Measurements from ENCODE around the gene GIMAP8. TPM values are rescaled to one million over a fixed set of nuclear protein-coding genes. Genes with fewer than 3 reads are reported as not detected.
"Not testable (repeated sequence)": the region's sequence is repeated elsewhere in the genome, so short reads cannot be mapped to it uniquely, and the experiment has no call there.

Gene GIMAP8
- total and polyA plus RNA-seq, 2 donors, result 14.3 to 15.2 TPM

DNA sequence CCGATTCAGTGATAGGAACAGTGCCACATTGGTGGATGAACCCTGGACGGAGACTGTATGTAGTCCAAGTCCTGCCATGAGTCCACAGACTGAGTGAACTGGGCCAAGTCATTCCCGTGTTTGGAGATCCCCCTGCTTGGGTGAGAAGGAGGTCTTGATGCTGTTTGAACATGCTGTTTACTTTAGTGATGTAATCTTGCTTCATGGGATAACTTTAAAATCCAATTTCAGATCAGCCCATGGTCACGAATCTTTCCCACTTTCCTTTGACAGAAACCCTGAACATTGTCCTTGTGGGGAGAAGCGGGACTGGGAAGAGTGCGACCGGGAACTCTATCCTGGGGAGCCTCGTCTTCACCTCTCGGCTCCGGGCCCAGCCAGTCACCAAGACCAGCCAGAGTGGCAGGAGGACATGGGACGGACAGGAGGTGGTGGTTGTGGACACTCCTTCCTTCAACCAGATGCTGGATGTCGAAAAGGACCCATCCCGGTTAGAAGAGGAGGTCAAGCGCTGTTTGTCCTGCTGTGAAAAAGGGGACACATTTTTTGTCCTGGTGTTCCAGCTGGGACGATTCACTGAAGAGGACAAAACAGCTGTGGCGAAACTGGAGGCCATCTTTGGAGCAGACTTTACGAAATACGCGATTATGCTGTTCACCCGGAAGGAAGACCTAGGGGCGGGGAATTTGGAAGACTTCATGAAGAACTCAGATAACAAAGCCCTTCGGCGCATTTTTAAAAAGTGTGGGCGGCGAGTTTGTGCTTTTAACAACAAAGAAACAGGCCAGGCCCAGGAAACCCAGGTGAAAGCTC is 26.6 kb downstream of the GIMAP8 start:
- Histone ChIP-seq H3K4me3 (ENCODE audit: low read depth, low read length) (no peak overlapping the region), H3K36me3 (ENCODE audit: insufficient read depth) (no peaks in the 10 kb centered on the region), H3K27ac (ENCODE audit: low read depth) (no peak overlapping the region), H3K4me1 (ENCODE audit: insufficient read depth) (no peaks in the 10 kb centered on the region)
- DNase-seq (ENCODE audit: extremely low spot score), result no peak
- 87% methylated on average over 25 of the region's 25 CpGs for WGBS

DNA sequence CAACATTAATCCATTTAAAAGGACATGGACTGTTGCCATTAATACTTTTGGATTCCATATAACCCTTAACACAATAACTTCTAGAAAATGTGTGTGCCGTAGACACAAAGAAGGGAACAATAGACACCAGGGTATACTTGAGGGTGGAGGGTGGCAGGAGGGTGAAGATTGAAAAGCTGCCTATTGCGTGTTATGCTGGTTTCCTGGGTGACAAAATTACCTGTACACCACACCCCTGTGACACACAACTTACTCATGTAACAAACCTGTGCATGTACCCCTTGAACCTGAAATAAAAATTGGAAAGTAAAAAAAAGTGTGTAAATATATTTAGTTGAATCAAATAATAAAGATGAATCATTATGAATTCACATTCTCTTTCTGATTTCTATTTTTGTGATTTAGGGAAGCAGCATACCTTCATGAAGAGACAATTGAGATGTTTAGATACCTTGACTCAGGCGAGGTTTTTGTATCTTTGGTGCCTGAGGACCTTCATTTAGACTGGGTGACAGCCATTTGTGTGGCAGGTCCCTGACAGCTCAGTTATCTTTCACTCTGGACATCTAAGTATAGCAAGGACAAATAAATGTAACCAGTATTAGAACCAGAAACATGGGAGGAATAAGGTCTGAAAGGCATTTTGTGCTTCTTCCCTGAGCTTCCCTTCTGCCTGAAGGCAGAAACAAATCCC is 28.7 kb downstream of the GIMAP8 start:
- no peaks in the 10 kb centered on the region for H3K4me1 ChIP-seq (ENCODE audit: insufficient read depth)
- WGBS, result 68% methylated on average over 3 of the region's 3 CpGs
- no peak overlapping the region for H3K4me3 ChIP-seq (ENCODE audit: low read depth, low read length)
- no peak overlapping the region for H3K27ac ChIP-seq (ENCODE audit: low read depth)
- DNase-seq (ENCODE audit: extremely low spot score), result no peak
- H3K36me3 ChIP-seq (ENCODE audit: insufficient read depth), result no peaks in the 10 kb centered on the region

DNA sequence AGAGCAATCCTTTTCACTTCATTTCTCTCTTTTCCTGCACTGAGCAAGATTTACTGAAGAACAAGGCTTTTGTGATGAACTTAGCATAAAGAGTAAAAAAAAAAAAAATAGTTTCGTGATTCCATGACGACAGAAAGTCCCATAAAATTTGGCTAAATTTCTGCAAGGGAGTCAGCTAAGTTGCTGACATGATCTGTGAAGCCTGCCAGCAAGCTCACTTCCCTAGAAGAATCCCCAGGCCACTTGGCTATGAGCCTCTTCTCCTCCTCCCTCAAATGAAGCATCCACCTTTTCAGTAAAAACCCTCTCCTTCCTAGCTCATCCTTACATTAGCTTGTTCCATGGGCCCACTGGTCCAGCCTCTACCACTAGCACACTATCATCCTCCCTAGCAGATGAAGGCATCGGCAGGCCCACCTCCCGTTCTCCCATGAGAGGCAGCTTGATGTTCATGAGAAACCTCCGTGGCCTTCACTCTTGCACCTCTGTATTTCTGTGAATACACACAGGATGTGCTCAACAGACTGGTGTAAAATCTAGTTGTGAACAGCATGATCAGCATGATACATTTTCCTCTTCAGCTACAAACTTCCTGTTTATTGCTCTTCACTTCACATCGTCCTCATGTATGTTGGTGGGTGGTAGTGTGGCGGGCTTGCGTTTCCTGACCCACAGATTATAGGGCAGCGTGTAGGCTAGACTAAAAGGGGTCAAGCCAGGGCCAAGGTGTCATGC is 30.9 kb downstream of the GIMAP8 start:
- Histone ChIP-seq H3K27ac (ENCODE audit: low read depth) (peak overlapping the region; percentile 67), H3K36me3 (ENCODE audit: insufficient read depth) (no peaks in the 10 kb centered on the region), H3K4me3 (ENCODE audit: low read depth, low read length) (no peak overlapping the region), H3K4me1 (ENCODE audit: insufficient read depth) (no peaks in the 10 kb centered on the region)
- no peak for DNase-seq (ENCODE audit: extremely low spot score)
- 66% methylated on average over 9 of the region's 9 CpGs for WGBS

DNA sequence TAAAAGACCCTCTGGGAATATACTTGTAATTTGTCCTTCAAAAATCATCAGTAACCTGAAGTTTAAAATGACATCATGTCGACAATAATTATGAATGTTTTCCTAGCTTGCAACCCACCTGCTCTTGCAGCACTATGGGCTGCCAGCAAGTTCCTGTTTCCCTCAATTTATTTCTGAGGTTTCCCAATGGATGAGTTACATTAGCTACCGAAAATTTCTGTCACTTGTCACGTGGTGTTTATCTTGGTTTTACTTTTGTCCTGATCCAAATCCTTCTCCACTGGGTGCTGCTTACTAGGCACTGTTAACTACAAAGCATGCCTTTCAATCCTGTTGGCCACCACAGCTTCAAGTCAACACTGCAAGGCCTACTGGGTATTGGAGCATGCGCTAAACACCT is 31.5 kb downstream of the GIMAP8 start:
- DNase-seq (ENCODE audit: extremely low spot score), result no peak
- no peak overlapping the region for H3K27ac ChIP-seq (ENCODE audit: low read depth)
- WGBS, result 76% methylated on average over 4 of the region's 4 CpGs

DNA sequence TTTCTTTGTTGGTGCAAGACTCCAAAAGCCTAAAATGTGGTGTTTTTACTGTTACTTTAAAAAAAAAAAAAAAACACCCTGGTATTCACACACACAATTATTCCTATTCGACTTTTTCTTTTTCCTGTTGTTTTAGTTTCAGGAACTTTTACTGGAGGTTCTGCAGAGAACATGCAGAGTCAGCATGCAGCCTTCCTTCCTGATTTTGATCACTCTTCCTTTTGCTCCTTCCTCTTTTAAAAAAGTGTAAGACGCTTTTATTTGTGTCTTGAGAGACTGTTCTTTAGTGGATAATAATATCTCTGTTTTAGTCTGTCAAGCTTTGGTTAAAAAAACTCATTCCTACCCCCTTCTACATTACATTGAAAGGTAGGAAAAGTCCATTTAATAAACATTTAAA is 33.1 kb downstream of the GIMAP8 start:
- DNase-seq (ENCODE audit: extremely low spot score); H3K4me3 ChIP-seq (ENCODE audit: low read depth, low read length); H3K4me1 ChIP-seq (ENCODE audit: insufficient read depth); H3K36me3 ChIP-seq (ENCODE audit: insufficient read depth); H3K27ac ChIP-seq (ENCODE audit: low read depth): not testable (repeated sequence)
- 21% methylated on average over 2 of the region's 2 CpGs for WGBS

More for the DNA sequence above, 31.5 kb downstream of the GIMAP8 start:
- no peaks in the 10 kb centered on the region for H3K4me1 ChIP-seq (ENCODE audit: insufficient read depth)
- no peaks in the 10 kb centered on the region for H3K36me3 ChIP-seq (ENCODE audit: insufficient read depth)
- H3K4me3 ChIP-seq (ENCODE audit: low read depth, low read length), result no peak overlapping the region

DNA sequence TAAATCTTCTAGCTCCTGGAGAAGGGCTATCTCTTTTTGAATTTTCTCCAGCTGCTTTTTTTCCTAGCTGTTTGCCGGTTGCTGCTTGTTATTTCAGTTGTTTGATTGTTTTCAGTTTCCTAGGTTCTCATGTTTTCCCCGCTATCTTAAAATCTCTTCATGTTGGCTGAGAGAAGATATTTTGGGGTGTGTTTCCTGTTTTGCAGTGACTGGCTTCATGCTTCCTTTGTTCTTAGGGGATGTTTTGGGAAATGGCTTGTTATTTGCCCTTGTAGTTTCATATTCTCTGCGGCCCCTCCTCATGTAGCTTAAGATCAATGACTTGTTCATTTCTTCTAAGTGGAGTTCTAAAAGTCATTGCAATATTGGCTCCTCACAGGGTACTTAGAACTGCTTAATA is 33.6 kb downstream of the GIMAP8 start:
- not testable (repeated sequence) for H3K4me1 ChIP-seq (ENCODE audit: insufficient read depth); DNase-seq (ENCODE audit: extremely low spot score); H3K36me3 ChIP-seq (ENCODE audit: insufficient read depth); H3K4me3 ChIP-seq (ENCODE audit: low read depth, low read length); H3K27ac ChIP-seq (ENCODE audit: low read depth)
- 49% methylated on average over 3 of the region's 3 CpGs for WGBS

DNA sequence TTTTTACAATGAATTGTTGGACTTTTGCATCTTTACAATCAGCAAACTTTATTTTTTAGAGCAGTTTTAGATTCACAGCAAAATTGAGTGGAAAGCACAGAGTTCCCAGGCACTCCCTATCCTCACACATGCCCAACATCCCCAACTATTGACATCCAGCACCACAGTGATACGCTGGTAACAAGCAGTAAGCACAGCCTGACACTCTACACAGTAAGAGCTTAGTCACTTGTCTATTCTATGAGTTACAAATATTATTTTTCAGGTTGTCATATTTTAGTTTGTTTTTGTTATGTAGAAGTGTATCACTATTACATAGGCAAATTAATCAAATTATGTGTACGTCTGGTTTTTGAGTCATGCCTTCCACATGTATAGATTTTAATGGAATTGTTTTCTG is 37.2 kb downstream of the GIMAP8 start:
- WGBS, result 79% methylated on average over 2 of the region's 2 CpGs
- no peak for DNase-seq (ENCODE audit: extremely low spot score)
- Histone ChIP-seq H3K27ac (ENCODE audit: low read depth) (no peak overlapping the region), H3K4me1 (ENCODE audit: insufficient read depth) (no peaks in the 10 kb centered on the region), H3K36me3 (ENCODE audit: insufficient read depth) (no peaks in the 10 kb centered on the region), H3K4me3 (ENCODE audit: low read depth, low read length) (no peak overlapping the region)

DNA sequence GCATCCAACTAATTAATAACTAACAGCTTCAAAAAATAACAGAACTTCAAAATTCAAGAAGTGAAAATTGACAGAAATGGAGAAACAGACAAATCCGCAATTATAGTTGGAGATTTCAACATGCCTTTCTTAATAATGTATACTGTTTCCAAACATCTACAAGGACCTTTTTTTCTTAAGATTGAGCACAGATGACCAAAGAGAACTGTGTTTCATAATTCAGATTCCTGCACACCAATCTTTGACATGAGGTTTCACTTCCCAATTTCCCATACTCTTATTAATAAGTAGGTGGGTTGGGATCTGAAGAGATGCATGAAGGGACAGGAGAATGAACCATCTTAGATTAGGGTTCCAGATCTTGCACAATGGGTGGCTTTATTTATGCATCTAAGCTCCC is 39.4 kb downstream of the GIMAP8 start:
- H3K4me3 ChIP-seq (ENCODE audit: low read depth, low read length), result no peak overlapping the region
- no peak overlapping the region for H3K27ac ChIP-seq (ENCODE audit: low read depth)
- 93% methylated on average over 1 of the region's 1 CpG for WGBS
- no peak for DNase-seq (ENCODE audit: extremely low spot score)
- no peaks in the 10 kb centered on the region for H3K4me1 ChIP-seq (ENCODE audit: insufficient read depth)
- no peaks in the 10 kb centered on the region for H3K36me3 ChIP-seq (ENCODE audit: insufficient read depth)

DNA sequence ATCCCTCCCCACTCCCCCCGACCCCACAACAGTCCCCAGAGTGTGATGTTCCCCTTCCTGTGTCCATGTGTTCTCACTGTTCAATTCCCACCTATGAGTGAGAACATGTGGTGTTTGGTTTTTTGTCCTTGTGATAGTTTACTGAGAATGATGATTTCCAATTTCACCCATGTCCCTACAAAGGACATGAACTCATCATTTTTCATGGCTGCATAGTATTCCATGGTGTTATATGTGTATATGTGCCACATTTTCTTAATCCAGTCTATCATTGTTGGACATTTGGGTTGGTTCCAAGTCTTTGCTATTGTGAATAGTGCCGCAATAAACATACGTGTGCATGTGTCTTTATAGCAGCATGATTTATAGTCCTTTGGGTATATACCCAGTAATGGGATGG is 43.0 kb downstream of the GIMAP8 start:
- DNase-seq (ENCODE audit: extremely low spot score), result not testable (repeated sequence)
- WGBS, result 72% methylated on average over 2 of the region's 3 CpGs

DNA sequence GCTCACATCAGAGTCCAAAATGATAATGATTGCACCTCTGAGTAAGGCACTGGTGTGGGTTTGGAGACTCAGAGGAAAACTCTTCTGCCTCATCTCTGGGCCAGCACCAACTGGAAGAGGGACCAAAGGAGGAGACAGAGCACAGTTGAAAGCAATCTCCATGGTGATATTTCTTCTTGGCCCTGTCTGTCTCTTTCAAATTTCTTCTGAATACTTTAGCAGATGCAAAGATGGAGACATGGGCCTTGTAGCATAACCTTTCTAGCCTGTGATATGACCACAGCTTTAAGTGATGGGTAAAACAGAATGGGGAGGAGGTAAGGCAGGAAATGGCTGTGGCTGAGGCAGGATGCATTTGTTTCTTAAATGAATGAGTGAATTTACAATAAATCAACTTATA is 52.1 kb downstream of the GIMAP8 start:
- Histone ChIP-seq H3K27ac (ENCODE audit: low read depth) (peak overlapping the region; percentile 38), H3K4me3 (ENCODE audit: low read depth, low read length) (no peak overlapping the region), H3K36me3 (ENCODE audit: insufficient read depth) (no peaks in the 10 kb centered on the region), H3K4me1 (ENCODE audit: insufficient read depth) (no peaks in the 10 kb centered on the region)
- no peak for DNase-seq (ENCODE audit: extremely low spot score)

More for the DNA sequence above, 43.0 kb downstream of the GIMAP8 start:
- H3K4me1 ChIP-seq (ENCODE audit: insufficient read depth); H3K27ac ChIP-seq (ENCODE audit: low read depth); H3K4me3 ChIP-seq (ENCODE audit: low read depth, low read length); H3K36me3 ChIP-seq (ENCODE audit: insufficient read depth): not testable (repeated sequence)

DNA sequence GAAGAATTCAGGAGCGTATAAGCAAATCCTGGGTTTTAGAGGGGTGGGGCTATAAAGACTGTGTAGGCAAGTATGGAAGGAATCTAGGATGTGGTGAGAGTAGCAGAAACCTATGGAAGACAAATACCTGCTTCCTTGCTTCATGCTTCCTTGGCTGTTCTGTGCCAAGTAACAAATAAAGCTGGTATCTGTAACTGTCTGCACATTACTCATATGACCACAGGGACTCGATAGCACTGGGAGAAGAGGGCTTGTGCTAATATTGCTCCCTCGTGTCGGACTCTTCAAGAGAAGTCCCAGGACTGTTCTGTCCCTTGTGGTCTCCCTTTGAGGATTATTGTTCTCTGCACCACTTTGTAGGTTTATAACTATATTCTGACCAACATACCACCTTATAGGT is 52.7 kb downstream of the GIMAP8 start:
- Histone ChIP-seq H3K36me3 (ENCODE audit: insufficient read depth) (no peaks in the 10 kb centered on the region), H3K4me1 (ENCODE audit: insufficient read depth) (no peaks in the 10 kb centered on the region), H3K4me3 (ENCODE audit: low read depth, low read length) (no peak overlapping the region), H3K27ac (ENCODE audit: low read depth) (no peak overlapping the region)
- WGBS, result 73% methylated on average over 4 of the region's 4 CpGs
- no peak for DNase-seq (ENCODE audit: extremely low spot score)

DNA sequence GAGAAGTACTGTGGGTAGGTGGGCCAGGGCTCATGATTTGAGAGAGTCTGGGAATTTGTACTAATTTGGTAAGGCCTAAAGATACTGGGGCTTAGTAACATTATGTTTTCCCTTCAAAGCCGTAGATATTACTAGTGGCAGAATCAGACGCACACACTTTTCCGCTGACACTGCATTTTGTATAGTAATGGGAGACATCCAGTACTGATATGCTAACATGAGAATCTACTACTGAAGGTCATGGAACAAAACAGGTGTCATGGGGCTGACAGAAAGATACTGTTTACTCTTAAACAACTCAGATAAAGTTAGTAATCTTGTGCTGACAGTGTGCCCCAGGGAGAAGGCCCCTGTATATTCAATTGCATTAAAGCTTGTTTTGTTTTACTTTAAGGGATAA is 53.2 kb downstream of the GIMAP8 start:
- WGBS, result 63% methylated on average over 3 of the region's 3 CpGs
- no peaks in the 10 kb centered on the region for H3K4me1 ChIP-seq (ENCODE audit: insufficient read depth)
- H3K27ac ChIP-seq (ENCODE audit: low read depth), result no peak overlapping the region

DNA sequence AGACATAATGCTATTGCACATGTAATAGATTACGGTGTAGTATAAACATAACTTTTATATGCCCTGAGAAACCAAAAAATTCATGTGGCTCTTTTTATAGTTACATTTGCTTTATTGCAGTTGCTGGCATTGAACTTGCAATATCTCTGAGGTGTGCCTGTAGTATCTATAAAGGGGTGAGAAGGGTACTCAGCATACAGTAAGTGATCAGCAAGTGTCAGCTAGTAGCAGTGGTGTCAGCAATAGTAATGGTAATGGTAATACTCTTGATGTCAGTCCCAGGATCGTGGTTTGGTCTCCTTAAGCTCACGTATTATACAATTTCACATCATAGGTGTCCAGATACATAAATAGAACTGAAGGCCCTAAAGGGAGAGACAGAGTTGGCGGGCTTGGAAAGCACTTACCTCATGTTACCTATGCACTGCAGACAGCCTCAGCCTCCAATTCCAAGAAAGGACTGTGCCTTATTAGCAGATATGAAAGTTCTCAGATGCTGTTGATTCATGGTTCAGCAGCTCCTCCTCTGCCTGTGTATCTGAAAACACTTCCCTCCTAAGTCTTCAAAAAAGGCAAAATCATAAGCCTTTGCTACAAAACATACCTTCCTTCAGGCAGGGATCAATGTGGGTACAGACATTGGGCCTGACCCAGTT is 57.6 kb downstream of the GIMAP8 start:
- no peak overlapping the region for H3K4me3 ChIP-seq (ENCODE audit: low read depth, low read length)
- H3K36me3 ChIP-seq (ENCODE audit: insufficient read depth), result no peaks in the 10 kb centered on the region
- no peak overlapping the region for H3K27ac ChIP-seq (ENCODE audit: low read depth)
- WGBS, result 79% methylated on average over 4 of the region's 4 CpGs
- H3K4me1 ChIP-seq (ENCODE audit: insufficient read depth), result no peaks in the 10 kb centered on the region
- no peak for DNase-seq (ENCODE audit: extremely low spot score)

More for the DNA sequence above, 53.2 kb downstream of the GIMAP8 start:
- Histone ChIP-seq H3K36me3 (ENCODE audit: insufficient read depth) (no peaks in the 10 kb centered on the region), H3K4me3 (ENCODE audit: low read depth, low read length) (no peak overlapping the region)
- DNase-seq (ENCODE audit: extremely low spot score), result no peak
